Anterior cingulate cortex (tissue), 58 donors: ENCODE data around the gene TNFRSF13B.
"Not testable (repeated sequence)": the region's sequence is repeated elsewhere in the genome, so short reads cannot be mapped to it uniquely, and the experiment has no call there.

Experiments
- DNase-seq, 58 donors: peaks; one replicate each; lab custom pipeline; 2025; lab: John Stamatoyannopoulos, UW

TNFRSF13B gene

DNA sequence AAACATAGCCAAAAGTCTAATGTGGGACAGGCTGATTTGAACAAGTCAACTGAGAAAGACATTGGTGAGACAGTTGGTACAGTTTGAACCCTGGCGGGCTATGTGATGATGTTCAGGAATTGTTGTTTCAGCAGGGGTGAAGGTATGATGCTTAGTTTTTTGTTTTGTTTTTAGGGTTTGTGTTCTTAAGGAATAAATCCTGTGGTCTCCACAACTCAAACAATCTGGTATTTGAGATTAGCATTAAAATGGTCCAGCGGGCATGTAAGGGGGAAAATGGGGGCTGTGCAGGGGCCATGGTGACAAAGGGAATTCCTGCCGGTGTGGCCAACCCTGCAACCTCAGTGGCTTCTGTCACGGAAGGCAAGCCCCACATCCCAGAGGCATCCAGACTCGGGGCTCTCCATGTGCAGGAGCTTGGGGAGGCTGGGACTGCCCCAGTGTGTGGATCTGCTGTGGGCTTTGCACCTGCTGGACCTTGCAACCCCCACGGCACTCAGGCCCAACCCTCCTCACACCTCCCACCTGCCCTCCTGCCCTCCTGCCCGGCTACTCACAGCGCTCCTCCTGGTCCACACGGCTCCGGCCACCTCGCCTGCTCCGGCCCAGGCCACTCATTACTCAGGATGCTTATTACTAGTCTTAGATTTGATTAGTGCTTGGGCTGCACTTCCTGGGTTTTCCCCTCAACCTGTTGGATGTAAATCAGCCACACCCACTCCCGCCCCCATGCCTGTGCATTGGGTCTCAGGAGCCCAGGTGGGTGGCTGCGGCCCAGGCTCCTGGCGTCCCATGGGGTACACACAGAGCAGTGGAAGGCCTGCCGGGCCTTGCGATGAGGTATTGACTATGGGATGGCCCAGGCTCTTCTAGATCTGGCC is at the start of gene TNFRSF13B:
Gene TNFRSF13B (minus strand): TSS at position 661 of the 881 bp plus-strand sequence. CDS start 43 bp downstream, at position 618.
- DNase-seq, result no peak

DNA sequence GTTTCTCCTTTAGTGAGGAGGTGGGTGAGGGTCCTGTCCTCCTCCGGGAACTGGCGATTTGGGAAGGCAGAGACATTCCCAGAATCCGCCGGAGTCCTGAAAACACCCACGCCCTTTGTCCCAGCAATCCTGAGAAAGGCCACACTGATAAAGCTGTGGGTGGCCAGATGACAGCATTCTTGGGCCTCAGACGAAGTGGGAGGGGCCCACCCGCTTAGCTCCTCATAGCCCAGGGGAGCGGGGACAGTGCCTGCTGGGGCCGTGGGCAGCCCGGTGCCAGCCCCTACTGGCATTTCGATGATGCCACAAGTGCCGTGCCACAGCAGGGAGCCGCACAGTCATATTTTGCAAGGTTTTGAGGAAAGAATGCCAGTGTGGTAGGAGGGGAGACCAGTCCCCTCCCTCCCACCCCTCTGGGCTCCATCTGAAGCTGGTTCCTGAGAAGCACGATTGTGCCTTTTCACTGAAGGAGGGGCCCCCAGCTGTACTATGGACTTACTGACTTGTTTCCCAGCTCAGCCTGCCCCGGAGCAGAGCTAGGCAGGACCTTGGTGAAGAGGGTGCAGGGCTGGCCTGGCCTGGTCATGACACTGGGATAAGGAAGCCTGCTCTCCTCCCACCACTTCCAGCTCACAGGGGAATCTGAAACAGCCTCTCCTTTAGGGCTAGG is 49.4 kb upstream of the TNFRSF13B start:
- peak in 26 of 58 donors; percentile 15 to 78 (median 47) for DNase-seq

DNA sequence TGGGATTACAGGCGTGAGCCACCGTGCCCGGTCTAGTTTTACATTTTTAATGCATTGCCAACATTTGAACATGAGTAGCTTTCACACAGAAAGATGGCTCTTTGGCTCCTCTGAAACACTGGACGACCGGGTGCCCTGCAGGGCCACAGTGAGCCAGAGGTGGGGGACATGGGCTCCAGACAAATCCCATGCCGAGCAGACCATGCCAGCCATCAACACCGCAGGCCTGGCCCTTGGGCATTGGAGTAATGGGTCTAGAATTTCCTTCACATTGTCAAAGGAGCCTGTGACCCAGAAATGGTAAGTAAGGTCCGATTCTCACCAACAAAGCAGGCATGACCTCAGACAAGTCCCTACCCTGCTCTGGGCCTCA is 48.9 kb upstream of the TNFRSF13B start:
- DNase-seq, result no peak

DNA sequence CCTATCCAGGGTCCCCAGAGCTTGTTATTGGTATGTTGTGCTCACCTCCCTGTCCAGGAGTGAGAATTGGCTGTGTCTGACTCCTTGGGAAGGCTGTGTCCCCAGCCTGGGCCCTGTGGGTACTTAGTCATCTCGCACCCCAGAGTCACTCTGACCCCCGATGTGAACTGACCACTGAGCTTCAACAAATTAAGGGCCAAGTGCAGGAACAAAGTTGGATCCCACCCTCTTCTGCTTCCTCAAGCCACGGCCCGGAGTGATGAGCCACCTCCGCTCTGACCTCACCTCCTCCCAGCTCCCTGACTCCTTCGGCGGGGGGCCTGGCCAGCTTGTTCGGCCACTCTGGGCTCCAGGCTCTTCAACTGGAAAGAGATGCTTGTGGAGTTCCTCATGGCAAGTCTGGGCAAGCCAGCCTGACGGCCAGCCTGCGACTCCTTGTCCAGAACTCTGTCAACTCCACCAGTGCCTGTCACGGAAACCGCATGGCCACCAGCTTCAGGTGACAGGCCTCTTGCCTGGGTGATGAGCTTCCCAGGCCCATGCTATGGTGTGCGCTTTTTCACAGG is 48.1 kb upstream of the TNFRSF13B start:
- DNase-seq, result no peak

DNA sequence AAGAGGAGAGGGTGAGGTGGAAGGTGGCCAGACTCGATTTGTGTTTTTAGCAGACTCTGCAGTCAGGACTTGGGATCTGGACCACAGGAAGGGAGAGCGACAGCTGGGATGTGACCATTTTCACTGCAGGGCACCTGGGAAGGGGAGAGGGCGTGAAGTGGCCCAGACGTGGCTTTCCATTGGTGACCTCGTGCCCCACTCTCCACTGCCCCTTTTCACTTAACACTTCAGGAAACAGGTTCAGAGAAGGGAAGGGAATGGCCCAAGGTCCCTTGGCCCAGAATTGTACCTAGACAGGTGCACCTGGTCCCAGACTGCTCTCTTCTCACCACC is 47.5 kb upstream of the TNFRSF13B start:
- DNase-seq, result no peak

DNA sequence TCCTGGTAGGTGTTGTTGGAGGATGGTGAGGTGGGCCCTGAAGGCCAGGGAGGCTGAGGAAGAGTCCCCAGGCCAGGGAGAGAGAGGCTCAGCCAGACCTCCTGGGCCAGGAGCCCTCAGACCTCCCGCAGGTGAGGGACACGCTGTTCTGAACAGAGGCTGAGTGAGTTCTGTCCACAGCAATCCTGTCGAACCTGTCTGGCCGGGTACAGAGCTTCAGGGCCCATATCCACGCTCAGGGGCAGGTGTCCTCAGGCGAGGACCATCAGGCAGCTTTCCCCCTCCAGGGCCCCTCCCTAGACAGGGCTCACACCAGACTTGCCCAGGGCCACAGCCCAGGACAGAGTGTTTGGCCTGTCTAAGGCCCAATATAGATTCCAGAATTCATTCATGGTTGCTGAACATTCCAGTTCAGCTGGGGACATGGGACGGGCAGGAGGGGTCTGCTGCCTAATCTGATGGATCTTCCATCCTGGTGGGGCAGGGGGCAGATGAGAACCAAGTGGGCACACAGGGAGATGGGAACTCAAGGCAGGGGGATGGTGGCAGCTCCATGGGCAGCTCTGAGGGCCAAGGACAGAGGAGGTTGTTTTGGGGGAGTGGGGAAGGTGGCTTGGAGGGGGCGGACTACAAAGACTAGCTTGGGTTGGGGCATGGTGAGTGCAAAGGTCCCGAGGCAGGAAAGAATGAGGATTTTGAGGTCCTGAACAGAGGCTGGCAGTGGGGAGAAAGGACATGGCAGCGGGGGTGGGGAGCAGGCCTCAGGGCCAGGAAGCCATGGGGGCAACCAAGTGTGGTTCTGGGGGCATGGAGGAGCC is 46.9 kb upstream of the TNFRSF13B start:
- DNase-seq, result no peak

DNA sequence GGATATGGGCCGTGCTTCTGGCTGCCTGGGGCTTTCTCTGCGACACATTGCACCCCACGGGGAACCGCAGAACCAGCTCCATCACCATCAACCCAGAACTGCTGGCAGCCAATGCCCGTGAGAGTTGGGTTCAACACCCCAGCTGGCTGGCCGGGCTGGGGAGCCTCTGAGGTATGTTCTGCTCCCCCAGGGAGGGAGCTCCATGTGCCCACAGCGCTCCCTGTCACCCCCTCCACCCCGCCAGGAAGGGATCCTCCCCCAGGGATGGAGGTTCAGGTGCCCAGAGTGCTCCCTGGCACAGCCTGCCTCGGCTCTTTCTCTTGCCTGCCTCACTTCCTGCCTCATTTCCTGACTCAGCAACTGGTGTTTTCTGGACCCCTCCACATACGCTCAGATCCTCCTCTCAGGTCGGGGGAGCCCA is 46.1 kb upstream of the TNFRSF13B start:
- DNase-seq, result no peak

DNA sequence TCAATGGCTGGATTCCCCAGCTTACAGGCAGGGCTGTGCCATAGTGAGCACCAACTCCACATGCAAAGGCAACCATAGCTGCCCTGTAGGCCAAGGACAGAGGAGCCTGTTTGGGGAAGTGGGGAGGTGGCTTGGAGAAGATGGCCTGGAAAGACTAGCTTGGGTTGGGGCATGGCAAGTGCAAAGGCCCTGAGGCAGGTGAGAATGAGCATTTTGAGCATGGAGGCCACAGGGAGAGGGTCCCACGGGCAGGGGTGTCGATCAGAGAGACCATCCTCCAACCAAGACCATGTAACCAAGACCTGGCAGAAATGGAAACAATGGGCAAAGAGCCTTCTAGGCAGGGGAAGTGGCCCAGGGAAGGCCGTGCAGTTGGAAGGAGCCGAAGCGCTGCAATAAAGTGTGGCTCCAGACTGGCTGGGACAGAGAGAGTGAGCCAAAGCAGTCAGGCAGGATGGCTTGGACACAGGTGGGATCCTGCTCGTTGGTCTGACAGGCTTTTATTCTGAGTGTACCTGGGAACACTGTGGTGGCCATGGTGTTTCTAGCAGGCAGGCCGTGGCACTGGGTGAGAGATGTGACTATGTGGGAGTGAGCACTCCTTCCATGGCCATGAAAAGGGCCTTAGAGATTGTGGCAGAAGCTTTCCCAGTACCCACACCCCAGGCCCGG is 45.6 kb upstream of the TNFRSF13B start:
- no peak for DNase-seq

DNA sequence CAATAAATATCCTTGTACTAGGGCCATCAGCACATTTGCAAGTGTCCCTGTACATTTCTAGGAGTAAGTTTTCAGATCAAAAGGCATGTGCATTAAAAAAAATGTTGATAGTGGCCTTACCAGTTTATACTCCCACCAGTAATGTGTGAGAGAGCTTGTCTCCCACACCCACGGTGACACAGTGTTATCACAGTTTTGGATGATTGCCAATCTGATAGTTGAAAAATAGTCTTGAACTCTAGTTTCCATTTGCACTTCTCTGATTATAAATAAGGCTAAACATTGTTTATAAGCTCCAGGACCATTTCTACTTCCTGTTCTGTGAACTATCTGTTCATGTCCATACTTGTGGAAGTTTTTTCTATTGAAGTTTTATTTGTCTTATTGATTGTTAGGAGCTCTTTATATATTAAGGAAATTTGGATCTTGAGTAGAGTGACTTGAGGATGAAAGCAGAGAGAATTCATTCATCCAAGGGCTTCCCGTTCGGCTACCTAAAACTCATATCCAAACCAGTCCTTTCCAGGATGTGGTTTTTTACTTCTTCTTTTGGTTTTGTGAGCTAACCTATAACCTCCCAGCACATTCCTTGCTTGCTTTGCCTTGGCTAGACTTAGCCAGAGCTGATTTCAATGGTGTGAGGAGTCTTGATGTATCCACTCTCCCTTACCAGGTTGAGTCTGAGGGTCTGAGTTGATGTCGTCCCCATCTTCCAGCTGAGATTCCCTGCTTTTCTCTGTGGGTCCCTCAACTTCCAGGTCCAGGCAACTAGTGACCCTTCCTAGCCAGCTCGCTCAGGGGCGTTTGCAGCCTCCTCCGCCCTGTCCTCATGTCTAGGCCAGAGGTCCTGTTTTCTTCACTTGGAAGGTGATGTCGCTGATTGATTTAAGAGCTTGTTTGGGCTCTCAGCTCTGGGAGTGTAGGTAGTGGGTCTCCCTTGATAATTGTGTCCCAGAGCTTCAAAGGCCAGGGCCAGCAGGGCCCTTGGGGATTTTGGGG is 44.6 kb upstream of the TNFRSF13B start:
- not testable (repeated sequence) for DNase-seq

DNA sequence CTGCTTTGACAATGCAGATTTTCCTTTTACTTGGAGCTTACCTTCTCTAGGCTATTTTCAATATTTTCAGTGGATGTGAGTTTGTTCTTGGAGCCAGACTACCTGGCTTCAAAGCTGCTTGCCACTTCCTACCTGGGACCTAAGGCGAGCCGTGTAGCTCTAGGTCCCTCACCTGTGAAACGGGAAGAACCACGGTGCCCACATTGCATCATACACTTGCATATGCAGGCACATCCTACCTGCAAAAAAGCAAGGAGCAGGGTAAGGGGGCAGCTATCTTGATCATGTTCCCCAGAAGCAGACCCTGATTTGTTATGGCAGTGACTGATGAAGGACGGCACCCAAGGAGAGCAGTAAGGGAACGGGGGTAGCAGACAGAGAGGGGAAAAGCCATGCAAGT is 43.3 kb upstream of the TNFRSF13B start:
- DNase-seq, result no peak

DNA sequence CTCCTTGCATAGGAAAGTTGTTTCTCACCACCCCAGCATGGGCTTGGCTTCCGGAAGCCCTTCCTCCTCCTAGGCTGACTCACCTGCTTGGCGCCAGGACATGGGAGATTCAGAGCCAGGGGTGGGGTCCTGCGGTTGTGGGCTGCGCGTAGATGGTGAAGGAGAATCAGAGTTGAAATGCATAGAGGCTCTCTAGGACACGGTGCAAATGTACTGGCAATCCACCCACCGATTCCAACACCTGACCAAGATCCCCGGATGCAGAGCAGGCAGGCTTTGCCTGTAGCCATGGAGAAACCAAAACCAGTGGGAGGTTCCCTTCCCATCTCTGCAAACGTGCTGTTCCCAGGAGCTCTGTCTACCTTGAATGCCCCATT is 42.8 kb upstream of the TNFRSF13B start:
- DNase-seq, result peak in 19 of 58 donors; percentile 14 to 66 (median 30)

DNA sequence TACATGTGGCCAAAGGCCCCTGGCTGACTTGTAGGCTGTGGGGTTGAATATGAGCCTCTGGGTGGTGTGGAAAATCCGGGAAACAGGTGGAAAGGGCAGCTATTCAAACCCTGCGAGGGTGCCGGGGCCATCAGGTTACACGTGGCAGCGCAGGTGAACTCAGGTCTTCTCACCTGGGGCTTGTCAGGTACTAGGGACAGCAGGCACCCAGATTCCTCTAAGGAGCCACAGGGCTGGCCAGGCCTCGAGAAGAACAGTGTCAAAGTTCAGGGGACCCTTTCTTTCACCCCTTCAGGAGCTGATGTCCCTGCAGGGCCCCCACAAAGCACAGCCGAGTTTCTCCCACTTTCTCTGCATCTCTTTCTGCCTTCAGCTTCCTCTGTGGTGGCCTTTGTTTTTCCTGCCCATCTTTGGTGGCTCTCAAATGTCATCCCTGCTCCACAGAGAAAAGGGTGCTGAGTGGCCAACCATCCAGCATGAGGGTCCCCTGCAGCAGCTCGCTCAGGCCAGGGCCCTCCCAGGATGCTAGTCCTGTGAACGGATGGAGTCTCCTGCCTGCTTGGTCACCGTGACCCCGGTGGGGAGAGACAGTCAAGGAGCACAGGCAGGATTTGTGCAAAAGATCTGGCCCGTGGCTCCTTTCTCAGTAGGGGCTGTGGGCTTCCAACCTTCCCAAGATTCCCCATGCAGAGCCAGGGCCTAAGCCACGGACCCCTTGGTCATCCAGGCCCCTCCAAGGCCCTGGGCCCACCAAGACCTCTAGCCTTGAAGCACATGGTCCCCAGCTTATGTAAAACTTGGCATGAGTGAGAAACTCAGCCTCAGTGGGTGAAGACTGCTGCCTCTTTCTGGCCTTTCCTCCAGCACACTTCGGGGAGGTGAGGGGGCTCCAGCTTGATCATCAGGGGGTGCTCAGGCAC is 42.2 kb upstream of the TNFRSF13B start:
- not testable (repeated sequence) for DNase-seq

DNA sequence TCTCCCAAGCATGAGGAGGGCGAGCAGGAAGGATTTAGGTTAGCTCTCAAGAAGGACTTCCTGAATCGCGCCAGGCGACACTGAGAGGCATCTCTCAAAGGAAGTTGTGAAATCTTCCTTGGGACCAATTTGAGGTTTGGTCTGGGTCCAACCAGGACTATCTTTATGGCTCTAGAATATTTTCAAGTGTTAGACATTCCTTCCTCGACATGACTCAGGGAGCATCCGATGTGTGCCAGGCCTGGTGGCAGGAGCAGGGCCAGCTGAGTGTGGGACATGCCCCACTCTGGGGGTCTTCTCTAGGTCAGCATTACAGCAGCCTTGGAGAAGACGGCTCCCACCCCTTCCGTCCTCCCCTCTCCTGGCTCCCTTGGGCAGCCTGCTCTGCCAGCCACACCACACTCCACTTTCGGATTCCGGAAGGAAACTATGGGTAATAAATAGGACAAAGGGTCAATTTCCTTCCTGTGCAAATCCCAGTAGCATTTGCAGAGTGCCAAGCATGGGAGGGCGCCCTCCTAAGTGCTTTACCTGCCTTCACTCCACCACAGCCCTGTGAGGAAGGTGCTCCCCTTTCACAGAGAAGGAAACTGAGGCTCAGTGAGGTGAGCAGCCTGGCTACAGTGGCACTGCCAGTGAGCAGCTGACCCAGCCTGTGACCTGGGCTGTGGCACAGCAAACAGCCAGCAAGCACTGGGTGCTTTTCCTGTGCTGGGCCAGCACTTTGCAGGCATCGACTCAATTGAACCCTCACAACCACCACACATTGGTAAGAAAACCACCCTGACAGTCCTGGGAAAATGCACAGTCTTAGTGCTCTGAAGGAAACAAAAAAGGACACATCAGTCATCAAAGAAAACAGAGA is 39.4 kb upstream of the TNFRSF13B start:
- DNase-seq, result not testable (repeated sequence)

DNA sequence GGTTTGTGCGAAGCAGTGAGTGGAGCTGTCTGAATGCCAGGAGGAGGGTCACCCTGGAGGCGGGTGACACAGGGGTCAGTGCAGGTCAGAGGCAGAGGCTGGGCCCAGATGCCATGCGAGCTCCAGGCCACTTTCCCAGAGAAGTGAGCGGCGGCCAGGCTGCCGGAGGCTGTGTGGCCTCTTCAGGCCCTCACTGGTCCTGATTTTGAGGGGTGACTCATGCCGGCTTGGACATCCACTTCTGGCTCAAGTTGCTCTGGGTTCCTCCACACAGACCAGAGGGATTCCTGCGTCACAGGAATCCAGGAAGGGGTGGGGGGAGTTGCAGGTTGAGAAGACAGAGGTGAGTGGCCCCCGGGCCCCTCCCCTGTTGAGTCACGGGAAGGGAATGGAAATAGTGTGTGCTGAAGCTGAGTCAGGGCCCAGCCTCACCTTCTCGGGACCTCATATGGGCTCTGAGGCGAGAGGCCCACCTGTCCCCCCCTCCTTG is 38.7 kb upstream of the TNFRSF13B start:
- DNase-seq, result not testable (repeated sequence)

DNA sequence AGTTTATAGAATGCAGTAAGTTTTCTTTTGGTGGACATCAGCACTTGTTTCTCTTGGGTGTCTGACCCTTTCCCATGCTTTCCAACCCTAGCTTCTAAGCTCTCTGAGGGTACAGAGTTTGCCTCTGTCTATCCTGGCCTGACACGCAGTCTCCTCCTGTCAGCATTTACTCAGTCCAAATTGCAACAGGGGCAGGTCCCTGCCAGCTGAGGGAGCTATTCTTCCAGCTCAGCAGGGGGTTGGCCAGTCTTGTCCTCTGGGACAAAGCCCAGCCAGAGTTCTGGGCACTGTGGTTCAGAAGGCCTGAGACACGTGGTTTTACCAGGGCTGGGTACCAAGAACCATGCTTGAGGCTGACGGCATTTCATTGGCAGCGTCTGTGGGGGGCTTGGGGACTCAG is 38.1 kb upstream of the TNFRSF13B start:
- peak in 7 of 58 donors; percentile 5 to 44 (median 33) for DNase-seq

DNA sequence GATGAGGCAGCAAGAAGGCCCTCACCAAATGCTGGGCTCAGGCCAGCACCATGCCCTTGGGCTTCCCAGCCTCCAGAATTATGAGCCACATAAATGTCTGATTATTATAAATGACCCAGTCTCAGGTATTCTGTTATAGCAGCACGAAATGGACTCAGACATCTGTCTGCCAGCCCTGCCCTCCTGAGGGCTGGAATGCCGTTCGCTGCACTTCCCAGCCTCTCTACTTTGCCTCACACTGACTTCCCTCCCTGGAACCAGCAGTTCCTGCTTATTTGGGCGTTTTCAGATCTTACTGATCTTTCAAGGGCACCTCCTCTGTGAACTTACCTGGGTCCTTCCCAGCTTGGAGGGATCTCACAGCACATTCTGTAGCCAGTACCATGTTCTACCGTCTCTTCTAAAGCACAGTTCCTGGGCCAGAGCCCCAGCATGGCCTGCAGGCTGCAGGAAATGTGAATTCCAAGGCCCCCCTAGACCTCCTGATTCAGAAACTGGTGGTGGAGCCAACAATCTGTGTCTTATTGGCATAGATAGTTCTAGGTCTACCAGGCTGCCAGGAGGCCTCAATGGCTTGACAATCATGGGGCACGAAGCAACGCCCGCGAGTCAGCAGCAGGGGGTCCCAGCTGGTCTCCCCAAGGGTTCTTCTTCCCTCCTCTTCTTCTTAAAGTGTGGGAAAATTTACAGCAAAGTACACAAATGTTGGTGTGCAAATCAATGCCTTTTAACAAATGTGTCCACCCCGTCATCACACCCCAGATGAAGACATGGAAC is 36.9 kb upstream of the TNFRSF13B start:
- DNase-seq, result not testable (repeated sequence)
